OCI-LY1 (cell line): ENCODE data around the gene EFHC2.

ENCODE experiments used
- H2AFZ ChIP-seq: fragments of 200-600 bp; sonication (generic), shearing (Covaris generic); 2 replicates; pipeline ENCODE4 v1.6.0; 2014; ENCODE audit warnings: antibody characterized with exemption, mild to moderate bottlenecking, low read length
- H3F3A ChIP-seq: fragments of 200-600 bp; sonication (generic), shearing (Covaris generic); 2 replicates; pipeline ENCODE4 v1.6.0; 2014; ENCODE audit warnings: mild to moderate bottlenecking, antibody characterized with exemption, low read length, moderate library complexity; ENCODE audit not compliant: insufficient read depth
- H3K27ac ChIP-seq: fragments of 200-600 bp; sonication (generic); 2 replicates; pipeline ENCODE4 v1.5.1; 2014; ENCODE audit warnings: low read length, mixed run types, mild to moderate bottlenecking, low read depth; ENCODE audit not compliant: poor library complexity, severe bottlenecking
- H3K27me3 ChIP-seq: fragments of 200-600 bp; sonication (generic); 2 replicates; pipeline ENCODE4 v1.6.0; 2014; ENCODE audit warnings: antibody characterized with exemption, mild to moderate bottlenecking, low read length, moderate library complexity; ENCODE audit not compliant: insufficient read depth
- H3K36me3 ChIP-seq: fragments of 200-600 bp; sonication (generic); 2 replicates; pipeline ENCODE4 v1.6.1; 2014; ENCODE audit warnings: mild to moderate bottlenecking, antibody characterized with exemption, low read length, moderate library complexity, mixed read lengths; ENCODE audit not compliant: insufficient read depth
- H3K4me1 ChIP-seq: fragments of 200-600 bp; sonication (generic); 2 replicates; pipeline ENCODE4 v1.5.1; 2014; ENCODE audit warnings: mild to moderate bottlenecking, low read length, moderate library complexity; ENCODE audit not compliant: insufficient read depth, severe bottlenecking
- H3K4me2 ChIP-seq: fragments of 200-600 bp; sonication (generic), shearing (Covaris generic); 2 replicates; pipeline ENCODE4 v1.6.1; 2014; ENCODE audit warnings: low read length
- H3K4me3 ChIP-seq: fragments of 200-600 bp; sonication (generic); 2 replicates; pipeline ENCODE4 v1.5.1; 2014; ENCODE audit warnings: low read length, low read depth, mild to moderate bottlenecking, mixed read lengths; ENCODE audit not compliant: poor library complexity, severe bottlenecking
- H3K79me2 ChIP-seq: fragments of 200-600 bp; shearing (Covaris generic); 2 replicates; pipeline ENCODE4 v1.6.1; 2016; ENCODE audit warnings: mixed run types, low read length, mixed read lengths; ENCODE audit not compliant: insufficient read depth
- H3K9ac ChIP-seq: fragments of 200-600 bp; sonication (generic), shearing (Covaris generic); 2 replicates; pipeline ENCODE4 v1.6.1; 2014; ENCODE audit warnings: mild to moderate bottlenecking, low read length, mixed read lengths
- H3K9me2 ChIP-seq: fragments of 200-600 bp; sonication (generic), shearing (Covaris generic); 2 replicates; pipeline ENCODE4 v1.6.1; 2014; ENCODE audit warnings: low read depth, mild to moderate bottlenecking, low read length, mixed read lengths
- H3K9me3 ChIP-seq: fragments of 200-600 bp; shearing (Covaris generic); 2 replicates; pipeline ENCODE4 v1.6.1; 2014; ENCODE audit warnings: low read length, mixed read lengths
- H4K20me1 ChIP-seq: fragments of 200-600 bp; sonication (generic), shearing (Covaris generic); 2 replicates; pipeline ENCODE4 v1.6.0; 2016; ENCODE audit warnings: mild to moderate bottlenecking, low read length; ENCODE audit not compliant: insufficient read depth
- EZH2 ChIP-seq: fragments of 200-600 bp; sonication (generic), shearing (Covaris generic); IDR thresholded peaks from 2 replicates; pipeline ENCODE4 v1.8.0; 2017; ENCODE audit warnings: borderline replicate concordance, mixed run types, mild to moderate bottlenecking, antibody characterized with exemption, low read length, moderate library complexity, mixed read lengths
- TF ChIP-seq, protein P1 (sequence below): fragments of 200-600 bp; sonication (generic), shearing (Covaris generic); IDR thresholded peaks from 2 replicates; pipeline ENCODE4 v1.5.1; 2017; ENCODE audit warnings: mild to moderate bottlenecking, antibody characterized with exemption, low read length, moderate library complexity, mixed read lengths

Gene EFHC2

DNA sequence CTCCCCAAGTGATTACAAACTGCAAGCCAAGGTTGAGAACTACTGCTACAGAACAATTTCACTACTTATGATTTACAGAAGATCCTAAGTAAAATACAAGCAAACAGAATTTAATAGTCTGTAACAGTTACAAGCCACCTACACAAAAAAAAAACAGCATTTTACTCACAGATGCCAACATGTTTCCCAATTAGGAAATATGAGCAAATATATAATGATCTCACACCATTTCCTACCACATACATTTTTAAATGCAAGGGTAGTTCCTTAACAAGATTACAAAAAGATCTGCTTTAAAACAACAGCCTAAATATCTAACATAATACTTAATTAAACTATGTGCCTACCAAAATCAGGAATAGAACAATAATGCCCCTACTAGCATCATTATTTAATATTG, 63.4 kb downstream of the EFHC2 start:
- H2AFZ ChIP-seq = no peak overlapping the region
- no peaks in the 10 kb centered on the region for H3K36me3 ChIP-seq
- no peaks in the 10 kb centered on the region for H3F3A ChIP-seq
- no peaks in the 10 kb centered on the region for H3K4me1 ChIP-seq
- TF ChIP-seq, protein P1, sequence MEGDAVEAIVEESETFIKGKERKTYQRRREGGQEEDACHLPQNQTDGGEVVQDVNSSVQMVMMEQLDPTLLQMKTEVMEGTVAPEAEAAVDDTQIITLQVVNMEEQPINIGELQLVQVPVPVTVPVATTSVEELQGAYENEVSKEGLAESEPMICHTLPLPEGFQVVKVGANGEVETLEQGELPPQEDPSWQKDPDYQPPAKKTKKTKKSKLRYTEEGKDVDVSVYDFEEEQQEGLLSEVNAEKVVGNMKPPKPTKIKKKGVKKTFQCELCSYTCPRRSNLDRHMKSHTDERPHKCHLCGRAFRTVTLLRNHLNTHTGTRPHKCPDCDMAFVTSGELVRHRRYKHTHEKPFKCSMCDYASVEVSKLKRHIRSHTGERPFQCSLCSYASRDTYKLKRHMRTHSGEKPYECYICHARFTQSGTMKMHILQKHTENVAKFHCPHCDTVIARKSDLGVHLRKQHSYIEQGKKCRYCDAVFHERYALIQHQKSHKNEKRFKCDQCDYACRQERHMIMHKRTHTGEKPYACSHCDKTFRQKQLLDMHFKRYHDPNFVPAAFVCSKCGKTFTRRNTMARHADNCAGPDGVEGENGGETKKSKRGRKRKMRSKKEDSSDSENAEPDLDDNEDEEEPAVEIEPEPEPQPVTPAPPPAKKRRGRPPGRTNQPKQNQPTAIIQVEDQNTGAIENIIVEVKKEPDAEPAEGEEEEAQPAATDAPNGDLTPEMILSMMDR = no peak
- TF ChIP-seq EZH2 = no peak
- H3K4me3 ChIP-seq = no peak overlapping the region
- H3K4me2 ChIP-seq = no peak overlapping the region
- H3K9ac ChIP-seq = no peak overlapping the region
- no peaks in the 10 kb centered on the region for H3K9me2 ChIP-seq
- H3K27ac ChIP-seq = no peak overlapping the region
- H3K27me3 ChIP-seq = no peaks in the 10 kb centered on the region
- no peaks in the 10 kb centered on the region for H3K9me3 ChIP-seq
- no peaks in the 10 kb centered on the region for H3K79me2 ChIP-seq
- H4K20me1 ChIP-seq = no peaks in the 10 kb centered on the region

DNA sequence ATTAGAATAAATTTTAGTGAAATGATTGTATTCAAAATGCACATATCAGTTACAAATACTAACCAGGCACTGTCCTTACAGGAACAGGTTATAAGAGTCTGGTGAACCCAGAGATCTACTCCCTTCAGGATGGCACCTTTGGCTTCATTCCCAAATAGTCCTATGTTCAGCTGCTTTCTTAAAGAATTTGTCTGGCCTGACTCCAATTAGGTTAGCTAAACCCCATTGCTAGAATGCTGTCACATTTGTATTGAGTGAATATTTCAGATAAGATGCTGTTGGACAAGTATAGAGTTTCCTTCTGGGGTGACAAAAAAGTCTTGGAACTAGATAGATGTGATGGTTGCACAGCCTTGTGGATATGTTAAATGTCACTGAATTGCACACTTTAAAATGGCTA, 69.4 kb downstream of the EFHC2 start:
- Histone ChIP-seq H3K27ac (no peak overlapping the region), H3K79me2 (no peaks in the 10 kb centered on the region), H3K36me3 (no peaks in the 10 kb centered on the region), H3K9me2 (no peaks in the 10 kb centered on the region), H4K20me1 (no peaks in the 10 kb centered on the region), H3K4me1 (no peaks in the 10 kb centered on the region), H3K9ac (no peak overlapping the region), H3K4me3 (no peak overlapping the region), H2AFZ (no peak overlapping the region), H3F3A (no peaks in the 10 kb centered on the region), H3K9me3 (no peaks in the 10 kb centered on the region), H3K27me3 (no peaks in the 10 kb centered on the region), H3K4me2 (no peak overlapping the region)
- TF ChIP-seq EZH2 = no peak
- TF ChIP-seq, protein P1 = no peak

DNA sequence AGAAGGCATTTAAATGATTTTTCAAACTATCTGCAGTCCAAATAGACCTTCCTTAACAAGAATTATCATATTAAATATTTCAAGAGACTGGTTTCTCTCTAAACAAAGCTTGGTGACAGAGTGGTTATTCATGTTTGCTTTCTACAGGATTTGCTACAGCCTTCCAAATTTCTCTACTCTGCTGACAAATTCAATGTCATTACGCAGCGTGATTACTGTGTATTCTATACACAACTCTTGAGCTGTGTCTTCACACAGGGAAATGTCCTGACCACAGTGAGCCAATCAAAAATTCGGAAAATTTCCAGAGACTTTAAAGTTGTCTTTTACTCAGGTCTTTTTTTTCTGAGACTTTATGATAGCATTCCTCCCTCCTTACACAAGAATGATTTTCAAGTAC, 75.6 kb downstream of the EFHC2 start:
- H3F3A ChIP-seq = no peaks in the 10 kb centered on the region
- TF ChIP-seq EZH2 = no peak
- TF ChIP-seq, protein P1 = no peak
- no peak overlapping the region for H3K27ac ChIP-seq
- no peaks in the 10 kb centered on the region for H3K27me3 ChIP-seq
- no peak overlapping the region for H3K4me2 ChIP-seq
- H4K20me1 ChIP-seq = no peaks in the 10 kb centered on the region
- no peak overlapping the region for H3K9ac ChIP-seq
- no peak overlapping the region for H2AFZ ChIP-seq
- H3K79me2 ChIP-seq = no peaks in the 10 kb centered on the region
- no peak overlapping the region for H3K4me3 ChIP-seq
- no peaks in the 10 kb centered on the region for H3K9me3 ChIP-seq
- H3K4me1 ChIP-seq = no peaks in the 10 kb centered on the region
- H3K9me2 ChIP-seq = no peaks in the 10 kb centered on the region
- H3K36me3 ChIP-seq = no peaks in the 10 kb centered on the region
